ENCODE data around the gene NAB2. TPM values are rescaled to one million over a fixed set of nuclear protein-coding genes. Genes with fewer than 3 reads are reported as not detected.

The NAB2 gene
- total and polyA plus RNA-seq, 12 donors = 9.5 to 20.2 (median 13.1) TPM

DNA sequence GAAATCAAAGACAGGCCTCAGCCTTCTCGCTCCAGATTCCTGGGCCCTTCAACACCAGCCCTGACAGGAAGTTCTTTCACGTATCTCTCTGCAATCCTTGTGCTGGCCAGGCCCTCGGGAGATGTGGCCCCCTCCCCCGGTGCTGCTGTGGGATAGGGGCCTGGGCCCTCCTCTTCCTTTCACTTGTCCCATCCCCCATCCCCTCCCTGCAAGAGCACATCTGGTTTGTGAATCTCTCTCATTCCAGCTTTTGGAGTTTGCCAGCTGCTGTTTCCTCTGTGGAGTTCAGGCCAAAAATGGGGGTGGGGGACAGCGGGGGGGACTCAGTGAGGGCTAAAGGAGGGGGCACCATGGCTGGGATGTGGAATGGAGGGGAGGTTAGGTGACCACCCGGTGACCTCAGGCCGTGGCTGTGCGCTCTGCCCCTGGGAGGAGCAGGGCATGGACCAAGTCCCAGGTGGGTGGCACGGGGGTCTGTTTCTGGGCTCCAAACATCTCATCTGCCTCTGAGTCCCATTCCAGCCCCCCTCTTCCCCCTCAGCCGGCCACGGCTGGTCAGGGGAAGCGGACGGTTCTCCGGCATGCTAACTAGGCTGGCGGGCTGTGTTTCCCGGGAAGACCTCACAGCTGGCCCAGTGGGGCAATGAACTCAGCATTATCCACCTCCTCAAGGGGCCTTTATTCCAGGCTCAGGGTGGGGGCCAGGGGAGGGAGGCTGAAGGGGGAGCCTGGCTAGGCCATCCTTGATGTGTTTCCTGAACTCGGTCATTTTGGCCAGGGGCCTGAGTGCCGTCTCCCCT is 46.8 kb downstream of the NAB2 start:
- peaks cover 0 to 28% (median under 1%) of the 10 kb centered on the region in 9 donors for H3K36me3 ChIP-seq
- H3K4me1 ChIP-seq = peaks cover 20 to 100% (median 94%) of the 10 kb centered on the region in 9 donors
- intact Hi-C loops (cut with DNase I) = no loop called here
- no peaks in the 10 kb centered on the region for H3K27me3 ChIP-seq
- H3K9me3 ChIP-seq = no peaks in the 10 kb centered on the region
- peak overlapping the region in 7 of 10 donors; percentile 5 to 28 (median 17) for H3K4me3 ChIP-seq
- TF ChIP-seq, protein P1, sequence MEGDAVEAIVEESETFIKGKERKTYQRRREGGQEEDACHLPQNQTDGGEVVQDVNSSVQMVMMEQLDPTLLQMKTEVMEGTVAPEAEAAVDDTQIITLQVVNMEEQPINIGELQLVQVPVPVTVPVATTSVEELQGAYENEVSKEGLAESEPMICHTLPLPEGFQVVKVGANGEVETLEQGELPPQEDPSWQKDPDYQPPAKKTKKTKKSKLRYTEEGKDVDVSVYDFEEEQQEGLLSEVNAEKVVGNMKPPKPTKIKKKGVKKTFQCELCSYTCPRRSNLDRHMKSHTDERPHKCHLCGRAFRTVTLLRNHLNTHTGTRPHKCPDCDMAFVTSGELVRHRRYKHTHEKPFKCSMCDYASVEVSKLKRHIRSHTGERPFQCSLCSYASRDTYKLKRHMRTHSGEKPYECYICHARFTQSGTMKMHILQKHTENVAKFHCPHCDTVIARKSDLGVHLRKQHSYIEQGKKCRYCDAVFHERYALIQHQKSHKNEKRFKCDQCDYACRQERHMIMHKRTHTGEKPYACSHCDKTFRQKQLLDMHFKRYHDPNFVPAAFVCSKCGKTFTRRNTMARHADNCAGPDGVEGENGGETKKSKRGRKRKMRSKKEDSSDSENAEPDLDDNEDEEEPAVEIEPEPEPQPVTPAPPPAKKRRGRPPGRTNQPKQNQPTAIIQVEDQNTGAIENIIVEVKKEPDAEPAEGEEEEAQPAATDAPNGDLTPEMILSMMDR (IDR thresholded peaks at IDR 0.05) = no peak
- DNase-seq (peak; percentile 80), ATAC-seq (peak; percentile 45 to 73 (median 61))
- 26 to 28% methylated on average over 18 of the region's 18 CpGs for WGBS, 2 donors
- peak overlapping the region; percentile 58 to 100 (median 98) for H3K27ac ChIP-seq

DNA sequence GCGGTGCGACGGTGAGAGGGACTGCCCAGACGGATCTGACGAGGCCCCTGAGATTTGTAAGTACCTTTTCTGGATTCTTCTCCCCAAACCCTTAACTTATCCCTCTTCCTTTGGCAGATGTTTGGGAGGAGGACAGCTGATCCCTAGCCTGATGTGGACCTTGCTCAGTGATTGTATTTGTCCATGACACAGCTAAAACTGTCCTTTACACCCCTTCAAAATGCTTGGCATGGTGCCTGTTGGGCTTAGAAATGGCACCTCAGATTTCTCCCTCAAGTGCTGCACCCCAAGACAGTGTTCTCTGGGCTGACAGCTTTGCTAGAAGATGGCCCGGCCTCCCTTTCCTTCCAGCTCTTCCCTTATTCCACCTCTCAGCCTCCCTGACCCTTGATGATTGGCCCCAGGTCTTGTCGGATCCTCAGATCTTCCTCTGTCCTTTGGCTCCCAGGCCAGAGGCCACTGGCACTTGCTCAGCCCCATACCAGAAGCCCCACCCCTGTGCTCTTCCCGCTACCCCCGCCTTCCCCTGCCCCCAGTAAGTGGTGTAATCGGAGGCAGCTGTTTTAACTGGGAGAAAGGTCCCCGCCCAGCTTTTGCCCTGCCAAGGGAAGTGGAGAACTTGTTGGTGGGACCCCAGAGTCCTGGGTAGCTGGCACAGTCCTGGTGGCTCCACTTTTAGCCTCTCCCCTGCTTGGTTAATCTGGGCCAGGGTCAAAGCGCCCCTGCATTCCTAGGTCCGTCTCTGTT is 49.8 kb downstream of the NAB2 start:
- intact Hi-C loops (cut with DNase I) = no loop called here

DNA sequence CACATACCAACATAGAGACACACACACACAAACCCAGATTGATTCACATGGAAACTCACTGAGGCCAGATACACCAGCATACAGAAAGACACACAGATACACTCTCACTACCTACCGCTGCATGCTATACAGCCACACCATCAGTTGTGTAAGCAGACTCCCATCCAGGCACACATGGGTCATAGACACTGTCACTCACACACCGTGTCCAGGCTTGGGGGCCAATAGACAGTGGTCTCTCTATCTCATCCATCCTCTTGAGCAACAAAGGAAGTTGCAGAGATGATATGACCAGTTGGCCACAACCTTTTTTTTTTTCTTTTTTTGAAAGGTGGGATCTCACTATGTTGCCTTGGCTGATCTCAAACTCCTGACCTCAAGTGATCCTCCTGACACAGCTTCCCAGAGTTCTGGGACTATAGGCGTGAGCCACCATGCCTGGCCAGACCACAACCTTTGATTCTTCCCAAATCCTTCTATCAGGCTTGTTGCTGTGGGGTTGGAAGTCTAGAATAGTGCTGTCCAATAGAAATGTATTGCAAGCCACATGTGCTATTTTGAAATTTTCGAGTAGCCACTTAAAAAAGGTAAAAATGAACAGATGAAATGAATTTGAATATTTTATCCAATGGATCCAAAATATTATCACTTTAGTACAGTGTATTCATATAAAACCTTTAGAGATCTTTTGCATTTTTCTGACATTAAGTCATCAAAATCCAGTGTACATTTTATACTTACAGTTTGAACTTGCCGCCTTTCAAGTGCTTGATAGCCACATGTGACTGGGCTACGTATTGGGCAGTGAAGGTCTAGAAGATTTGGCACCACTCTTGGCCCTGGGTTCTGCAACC is 51.1 kb downstream of the NAB2 start:
- H3K4me3 ChIP-seq = no peak overlapping the region
- DNase-seq = no peak
- intact Hi-C loops (cut with DNase I) = no loop called here
- H3K9me3 ChIP-seq = no peaks in the 10 kb centered on the region
- WGBS, 2 donors = 74 to 77% methylated on average over 6 of the region's 6 CpGs
- H3K36me3 ChIP-seq = peaks cover 0 to 71% (median 18%) of the 10 kb centered on the region in 9 donors
- H3K27me3 ChIP-seq = no peaks in the 10 kb centered on the region
- no peak for ATAC-seq
- TF ChIP-seq, protein P1 (IDR thresholded peaks at IDR 0.05) = no peak
- peak overlapping the region in 8 of 10 donors; percentile 14 to 99 (median 94) for H3K27ac ChIP-seq
- H3K4me1 ChIP-seq = peaks cover 4 to 93% (median 71%) of the 10 kb centered on the region in 9 donors

More for the DNA sequence above, 49.8 kb downstream of the NAB2 start:
- Histone ChIP-seq H3K27ac (peak overlapping the region in 9 of 10 donors; percentile 73 to 100 (median 99)), H3K27me3 (no peaks in the 10 kb centered on the region), H3K4me1 (peaks cover 10 to 100% (median 83%) of the 10 kb centered on the region in 9 donors), H3K36me3 (peaks cover 0 to 58% (median 13%) of the 10 kb centered on the region in 9 donors), H3K4me3 (no peak overlapping the region), H3K9me3 (no peaks in the 10 kb centered on the region)
- ATAC-seq = peak; percentile 19 to 83 (median 49)
- 60 to 61% methylated on average over 13 of the region's 13 CpGs for WGBS, 2 donors
- DNase-seq = peak; percentile 68 to 82
- TF ChIP-seq, protein P1 (IDR thresholded peaks at IDR 0.05) = no peak

Measured in heart right ventricle (tissue), 16 donors.